GM21447 (cell line): ENCODE results near the gene OGA.

Source experiments
- ATAC-seq: cut with Tn5 transposase; IDR thresholded peaks from one replicate; pipeline ENCODE4 v1.9.1; 2021; ENCODE audit not compliant: unreplicated experiment

The OGA gene

DNA sequence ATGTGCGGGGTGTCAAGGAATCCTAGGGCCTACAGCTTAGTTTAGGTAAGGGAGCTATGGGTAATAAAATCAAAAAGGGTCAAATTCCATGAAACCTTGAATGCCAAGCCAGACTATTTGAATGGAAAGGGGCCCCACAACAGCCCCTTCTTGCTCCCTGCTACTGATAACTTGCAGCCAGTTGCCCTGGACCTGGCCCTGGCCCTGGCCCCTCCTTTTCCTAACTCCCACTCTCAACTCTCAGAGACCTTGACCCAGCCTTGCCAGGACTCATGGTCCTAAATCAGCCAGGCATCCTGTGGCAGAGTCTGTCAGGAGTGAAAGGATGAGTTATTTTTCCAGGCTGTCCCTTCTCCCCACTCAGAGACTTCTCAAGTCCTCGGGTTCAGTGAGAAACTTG lies 19.5 kb upstream of the OGA start:
- ATAC-seq, result no peak

DNA sequence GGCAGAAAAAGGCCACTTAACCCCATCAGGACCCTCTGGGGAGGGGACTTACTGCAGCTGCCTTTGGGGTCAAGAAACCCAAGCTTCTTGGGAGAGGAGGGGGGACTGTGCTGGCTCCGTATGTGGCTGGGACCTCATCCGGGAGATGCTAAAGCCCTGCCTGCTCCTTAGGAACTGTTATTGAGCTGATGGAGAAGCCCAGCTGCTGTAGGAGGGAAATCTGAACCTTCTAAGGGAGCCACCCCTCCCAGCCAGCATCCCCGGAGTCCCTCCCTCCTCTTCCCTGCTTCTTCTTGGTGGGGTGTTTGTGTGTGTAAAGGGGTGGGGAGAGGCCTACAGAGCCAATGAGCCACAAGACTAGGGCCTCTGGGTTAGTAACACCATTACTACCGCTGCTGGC lies 17.1 kb upstream of the OGA start:
- ATAC-seq, result no peak

DNA sequence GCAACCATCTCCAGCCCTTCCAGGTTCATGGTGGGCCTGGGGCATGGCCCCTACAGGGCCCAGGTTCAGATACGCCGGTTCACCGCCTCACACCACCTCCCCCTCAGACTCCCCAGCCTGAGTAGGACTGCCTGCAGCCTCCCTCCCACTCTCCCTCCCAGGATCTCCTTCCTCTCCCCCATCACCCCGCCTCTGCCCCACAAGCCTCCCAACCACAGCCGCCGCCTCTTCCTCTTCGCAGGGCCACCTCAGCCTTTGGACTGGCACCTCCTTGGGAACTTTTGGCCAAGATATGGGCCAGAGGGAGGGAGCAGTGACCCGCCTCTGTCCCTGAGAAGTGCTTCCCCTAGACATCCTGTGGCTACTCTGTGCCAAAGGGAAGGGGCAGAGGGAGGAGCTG lies 16.1 kb upstream of the OGA start:
- ATAC-seq, result no peak

DNA sequence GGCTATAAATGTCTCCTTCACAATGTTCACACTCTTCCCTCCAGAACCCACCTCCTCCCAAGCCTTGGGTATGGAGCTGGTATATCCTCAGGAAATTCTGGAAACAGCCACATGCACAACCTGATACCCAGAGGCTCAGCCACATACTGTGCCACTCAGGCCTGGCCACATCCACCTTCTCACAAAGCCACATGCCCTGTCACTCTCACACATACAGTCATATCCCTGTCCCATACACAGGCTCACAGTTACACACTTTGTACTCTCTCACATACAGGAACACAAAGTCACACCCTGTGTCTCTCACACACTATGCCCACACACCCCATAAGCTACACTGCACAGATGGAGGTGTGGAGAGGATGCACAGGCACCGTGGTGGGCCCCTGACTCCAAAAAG lies 15.2 kb upstream of the OGA start:
- no peak for ATAC-seq

DNA sequence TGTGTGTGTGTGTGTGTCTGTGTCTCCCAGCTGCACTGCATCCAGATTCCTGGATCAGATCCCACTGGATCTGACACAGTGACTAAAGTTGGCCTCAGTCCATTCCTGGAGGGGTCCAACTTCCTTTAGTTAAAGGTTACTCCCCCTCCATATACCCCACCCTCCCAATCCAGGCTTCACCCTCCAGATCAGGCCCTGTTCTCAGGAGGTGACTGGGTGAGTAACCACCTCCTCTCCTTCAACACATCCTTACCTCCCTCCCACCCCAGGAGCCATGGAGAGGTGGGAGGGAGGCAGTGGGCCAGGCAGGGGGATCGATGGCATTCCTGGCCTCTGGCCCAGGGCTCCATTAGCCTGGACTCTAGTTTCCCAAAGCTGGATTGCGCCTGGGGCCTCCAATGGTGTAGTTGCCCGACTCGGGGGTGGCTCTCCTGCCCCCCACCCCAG lies 14.1 kb upstream of the OGA start:
- ATAC-seq, result no peak

DNA sequence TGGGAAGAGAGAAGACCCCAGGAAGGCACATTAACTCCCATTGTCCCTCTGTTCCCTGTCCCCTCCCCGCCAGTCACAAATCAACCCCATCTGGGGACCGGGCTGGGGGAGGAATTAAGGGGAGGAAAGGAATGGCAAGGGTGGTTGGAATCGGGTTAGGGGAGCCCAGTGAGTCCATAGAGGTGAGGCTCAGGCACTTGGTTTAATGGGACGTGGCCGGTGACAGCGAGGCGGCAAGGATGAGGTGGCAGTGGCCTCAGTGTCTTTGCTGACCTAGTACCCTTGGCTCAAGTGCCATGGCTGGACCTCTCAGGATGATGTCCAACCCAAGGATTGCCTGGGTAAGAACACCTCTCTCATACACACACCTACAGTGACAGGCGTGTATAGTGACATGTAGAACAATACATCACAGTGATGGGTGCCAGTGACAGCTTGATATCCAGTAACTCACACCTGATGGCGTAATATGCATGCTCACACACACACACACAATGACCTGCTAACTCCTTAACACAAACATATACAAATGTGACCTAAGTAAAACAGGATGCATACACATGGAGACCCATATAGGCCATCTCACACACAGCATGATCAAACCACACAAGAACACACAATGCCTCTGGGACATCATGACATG lies 13.0 kb upstream of the OGA start:
- ATAC-seq, result no peak

DNA sequence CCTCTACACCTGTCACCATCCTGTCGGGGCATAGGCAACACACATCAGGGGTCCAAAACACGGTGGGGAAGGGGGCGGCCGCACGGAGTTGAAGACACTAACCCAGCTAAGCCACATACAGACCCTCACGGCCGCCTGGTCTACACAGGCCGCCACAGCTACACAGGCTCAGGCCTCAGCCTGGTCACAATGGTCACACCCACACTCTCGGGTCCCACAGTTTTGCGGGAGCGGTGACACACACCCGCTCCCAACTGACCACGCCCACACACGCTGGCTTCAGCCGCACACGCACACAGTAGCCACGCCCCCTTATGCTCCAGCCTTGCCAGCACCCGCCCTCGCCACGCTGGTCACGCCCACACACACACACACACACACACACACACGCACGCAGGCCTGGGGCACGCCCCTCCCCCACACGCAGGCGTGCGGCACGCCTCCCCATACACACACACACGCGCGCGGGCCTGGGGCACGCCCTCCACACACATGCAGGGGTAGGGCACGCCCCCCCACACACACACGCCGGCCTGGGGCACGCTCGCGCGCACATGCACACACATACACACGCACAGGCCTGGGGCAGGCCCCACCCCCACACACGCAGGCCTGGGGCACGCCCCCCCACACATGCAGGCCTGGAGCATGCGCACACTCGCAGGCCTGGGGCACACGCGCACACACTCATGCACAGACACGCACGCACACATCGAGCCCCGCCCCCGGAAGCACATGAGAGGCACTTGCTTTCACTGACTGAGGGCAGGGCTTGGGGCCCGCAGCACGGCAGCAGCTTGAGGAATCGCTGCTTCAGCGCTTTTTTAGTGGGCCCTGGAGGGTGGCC lies 12.3 kb upstream of the OGA start:
- peak; percentile 64 for ATAC-seq

DNA sequence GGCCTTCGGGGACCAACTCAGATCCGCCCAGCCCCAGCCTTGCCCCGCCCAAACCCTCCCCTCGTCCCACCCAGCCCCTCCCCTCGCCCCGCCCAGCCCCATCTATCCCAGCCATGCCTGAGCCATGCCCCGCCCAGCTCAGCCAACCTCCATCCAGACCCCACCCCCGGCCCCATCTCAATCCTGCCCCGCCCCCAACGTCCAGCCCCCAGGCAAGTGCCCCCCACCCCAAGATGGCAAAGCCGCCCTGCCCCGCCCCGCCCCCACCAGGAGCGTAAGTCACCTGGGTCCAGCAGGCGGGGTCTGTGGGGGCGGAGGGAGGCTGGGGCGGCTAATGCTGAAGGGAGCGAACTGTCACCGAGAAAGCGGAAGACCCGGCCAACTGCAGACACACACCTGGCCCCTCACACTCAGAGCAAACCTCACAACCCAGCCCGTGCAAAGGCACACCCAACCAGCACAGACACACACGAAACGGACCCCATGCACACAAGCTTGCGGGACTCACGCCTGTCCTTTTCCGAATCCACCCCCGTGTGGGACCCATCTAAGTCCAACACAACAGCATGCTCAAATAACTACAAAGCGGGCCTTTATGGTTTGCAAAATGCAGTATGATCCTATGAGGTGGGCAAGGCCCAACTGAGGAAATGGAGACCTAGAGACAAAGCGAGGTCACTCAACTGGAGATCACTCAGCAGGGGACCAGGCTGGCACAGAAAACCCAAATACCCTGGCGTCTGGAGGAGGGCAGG lies 11.5 kb upstream of the OGA start:
- peak; percentile 35 for ATAC-seq

DNA sequence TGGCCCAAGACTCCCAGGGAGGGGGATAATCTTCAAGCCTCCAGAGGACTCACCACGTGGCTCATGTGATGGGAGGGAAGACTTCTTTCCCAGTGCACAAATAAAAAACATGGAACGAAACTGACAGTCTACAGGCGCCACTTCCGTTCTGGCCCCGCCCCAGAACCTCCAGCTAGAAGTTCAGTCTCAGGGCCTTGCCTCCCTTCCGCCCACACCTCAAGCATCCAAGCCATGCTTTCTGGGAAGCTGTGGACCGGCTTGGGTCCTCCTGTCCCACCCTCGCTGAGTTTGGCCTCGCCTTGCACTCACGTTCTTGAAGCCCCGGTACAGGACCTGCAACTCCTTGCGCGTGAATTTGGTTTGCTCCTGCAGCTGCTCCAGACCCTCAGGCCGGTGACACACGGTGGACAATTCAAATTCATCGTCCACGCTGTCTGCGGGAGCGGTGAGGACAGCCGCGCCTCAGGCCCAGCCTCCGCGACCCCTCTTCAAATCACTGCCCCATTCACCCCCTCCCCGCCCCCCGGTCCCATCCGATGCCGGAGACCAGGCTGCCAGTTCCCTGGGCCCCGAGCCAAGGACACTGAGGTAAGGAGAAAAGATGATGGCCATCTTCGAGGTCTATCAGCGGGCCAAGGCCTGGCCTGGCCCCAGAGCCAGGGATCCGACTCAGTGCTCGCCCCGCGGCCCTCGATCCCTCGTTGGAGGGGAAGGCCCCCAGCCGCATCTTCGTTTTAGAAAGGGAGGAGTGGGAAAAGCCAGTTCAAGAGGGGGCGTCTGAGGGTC lies 10.7 kb upstream of the OGA start:
- ATAC-seq, result no peak

DNA sequence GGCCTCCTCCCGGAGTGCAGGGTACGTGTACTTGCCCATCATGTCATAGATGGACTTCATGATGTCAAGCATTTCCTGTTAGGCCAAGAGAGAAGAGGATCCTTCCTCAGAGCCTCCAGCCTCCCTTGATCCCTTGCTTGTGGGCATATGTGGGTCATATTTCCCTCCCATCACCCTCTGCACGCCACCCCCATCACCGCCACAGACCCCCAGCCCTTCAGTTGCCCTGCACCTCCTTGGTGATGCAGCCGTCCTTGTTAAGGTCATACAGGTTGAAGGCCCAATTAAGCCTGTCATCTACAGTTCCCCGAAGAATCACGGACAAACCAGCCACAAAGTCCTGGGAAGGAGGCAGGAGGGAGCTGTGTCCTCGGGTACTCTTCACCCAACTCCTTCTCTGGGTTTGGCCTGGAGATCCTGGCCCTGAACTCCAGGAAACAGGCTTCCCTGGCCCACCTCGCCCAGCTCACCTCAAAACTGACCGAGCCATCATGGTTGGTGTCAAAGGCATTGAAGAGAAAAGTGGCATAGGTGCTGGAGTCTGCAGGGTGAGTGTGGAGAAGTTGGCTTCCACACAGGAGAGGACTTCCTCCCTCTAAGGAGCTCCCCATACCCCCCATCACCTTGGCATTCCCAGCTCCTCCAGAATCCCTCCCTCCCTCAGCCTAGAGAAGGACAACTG lies 9.8 kb upstream of the OGA start:
- no peak for ATAC-seq

DNA sequence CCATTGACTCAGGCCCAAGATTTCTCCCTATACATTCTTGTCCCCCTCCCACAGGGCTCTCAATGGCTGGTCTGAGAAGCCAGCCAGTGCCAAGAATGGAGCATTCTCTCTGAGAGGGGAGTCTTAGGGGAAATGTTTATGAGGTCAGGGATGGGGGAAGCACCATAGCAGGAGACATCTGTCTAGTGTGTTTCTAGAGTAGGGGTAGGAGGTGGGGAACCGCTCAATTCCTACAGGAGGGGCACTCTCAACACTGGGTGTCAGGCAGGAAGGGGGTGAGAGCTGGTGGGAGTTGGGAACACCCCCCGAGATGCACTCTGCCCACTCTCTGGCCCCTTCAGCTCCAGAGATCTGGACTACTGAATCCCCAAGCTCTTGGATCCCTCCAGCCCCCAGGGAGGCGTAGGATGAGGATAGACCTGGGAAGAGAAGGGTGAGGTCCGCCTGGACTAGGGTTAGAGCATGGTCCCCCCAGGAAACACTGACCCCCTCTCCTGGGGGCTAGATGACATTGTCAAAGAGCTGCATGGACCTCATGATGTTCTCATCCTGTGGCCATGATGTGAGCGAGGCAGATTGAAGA lies 8.7 kb upstream of the OGA start:
- ATAC-seq, result no peak

DNA sequence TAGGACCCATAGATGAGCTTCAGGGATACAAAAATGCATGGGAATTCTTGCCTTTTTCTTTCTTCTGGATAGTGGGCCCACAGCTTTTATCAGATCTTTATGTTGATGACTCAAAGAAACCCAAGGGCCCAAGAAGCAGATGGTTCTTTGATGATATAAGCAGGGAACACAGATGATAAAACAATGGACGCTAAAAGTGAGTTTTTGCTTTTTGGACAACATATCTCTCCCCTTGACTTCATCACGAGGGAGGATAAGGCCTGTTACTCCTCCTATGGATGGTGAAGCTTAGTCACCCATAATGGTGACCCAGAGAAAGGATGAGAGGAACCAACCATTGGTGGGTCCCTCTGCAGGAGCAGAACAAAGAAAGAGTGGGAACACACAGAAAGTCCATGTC lies 6.5 kb upstream of the OGA start:
- ATAC-seq, result no peak

DNA sequence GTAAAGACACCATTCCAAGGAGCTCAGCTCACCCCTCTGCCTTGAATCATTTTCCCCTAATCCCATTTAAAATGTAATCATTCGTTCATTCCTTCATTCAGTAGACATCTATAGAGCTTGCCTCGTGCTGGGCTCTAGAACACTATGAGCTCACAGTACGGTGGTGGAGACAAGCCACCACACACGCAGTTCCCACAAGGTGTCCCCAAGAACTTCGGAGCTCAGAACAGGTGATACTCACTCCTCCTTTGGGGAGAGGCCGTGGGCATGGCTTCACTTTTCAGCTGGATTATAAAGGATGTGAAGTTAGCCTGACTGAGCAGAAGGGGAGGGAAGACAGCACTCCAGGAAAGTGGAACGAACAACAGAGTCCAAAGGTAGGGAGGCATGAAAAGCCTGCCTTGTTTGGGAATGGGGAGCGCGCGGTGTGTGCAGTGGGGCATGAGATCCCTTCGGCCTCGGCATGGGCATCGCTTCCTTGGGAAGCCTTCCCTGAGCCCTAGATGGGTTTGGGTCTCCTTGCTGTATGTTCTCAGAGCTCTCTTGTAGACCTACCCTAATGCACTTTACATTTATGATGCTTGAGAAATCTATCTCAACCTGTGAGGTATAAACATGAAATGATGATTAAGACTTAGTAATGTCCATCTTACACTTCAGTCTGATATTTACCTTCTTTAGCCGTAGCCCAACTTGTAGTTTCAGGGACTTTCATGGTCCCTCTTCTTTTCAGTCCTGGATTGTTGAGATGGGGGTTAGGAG lies 809 bp upstream of the OGA start:
- peak; percentile 15 for ATAC-seq

DNA sequence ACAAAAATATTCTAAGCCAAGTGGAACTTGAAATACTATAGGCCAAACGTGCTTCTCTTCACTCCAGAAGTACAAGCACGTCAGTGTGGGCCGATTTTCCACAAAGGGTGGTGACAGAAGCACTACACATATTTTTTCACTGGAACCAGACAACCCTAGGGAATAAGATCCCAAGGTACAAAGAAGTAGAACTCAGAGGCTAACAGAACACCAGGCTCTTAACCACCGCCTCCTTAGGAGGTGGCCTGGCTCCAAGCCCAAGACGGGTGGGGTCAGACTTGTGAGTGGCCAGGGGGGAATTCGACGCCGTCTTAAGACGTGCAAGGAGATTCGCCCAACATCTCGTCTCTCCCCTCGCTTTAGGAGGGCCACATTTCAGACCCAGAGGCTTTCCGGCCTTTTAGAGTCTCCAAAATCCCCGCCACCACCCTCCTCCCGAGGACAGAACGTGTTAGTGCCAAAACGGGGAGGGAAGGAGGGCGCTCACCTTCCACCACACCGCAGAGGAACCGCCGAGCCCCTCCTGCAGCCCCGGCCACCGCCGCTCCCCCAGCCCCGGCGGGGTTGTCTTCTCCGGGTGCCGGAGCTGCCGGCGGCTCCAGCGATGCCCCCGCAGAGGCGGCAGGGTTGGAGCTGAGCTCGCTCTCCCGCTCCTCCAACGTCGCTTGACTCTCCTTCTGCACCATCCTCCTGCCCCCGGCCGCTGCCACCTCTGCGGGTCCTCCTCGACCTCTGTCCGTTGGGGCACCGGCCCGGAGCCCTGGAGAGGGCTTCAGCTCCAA lies 716 bp downstream of the OGA start:
- no peak for ATAC-seq

DNA sequence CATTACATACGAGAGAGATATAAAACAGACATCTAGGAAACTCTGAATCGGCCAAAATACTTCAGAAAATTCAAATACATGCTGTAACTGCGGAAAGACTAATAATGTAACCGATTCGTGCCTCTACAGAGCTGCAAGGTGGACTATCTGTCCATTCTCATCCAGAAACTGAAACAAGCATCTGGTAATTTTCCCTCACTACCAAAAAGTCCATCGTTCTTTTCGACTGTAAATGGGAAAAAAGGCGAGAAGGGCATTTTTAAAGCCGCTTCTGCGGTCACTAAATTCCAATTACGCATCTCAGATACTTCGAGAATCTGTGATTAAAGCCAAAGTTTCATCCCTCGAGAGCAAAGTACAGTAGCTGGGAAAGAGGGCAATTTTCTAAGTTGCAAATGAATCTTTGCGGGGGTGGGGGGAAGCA lies 1.3 kb downstream of the OGA start:
- ATAC-seq, result no peak

DNA sequence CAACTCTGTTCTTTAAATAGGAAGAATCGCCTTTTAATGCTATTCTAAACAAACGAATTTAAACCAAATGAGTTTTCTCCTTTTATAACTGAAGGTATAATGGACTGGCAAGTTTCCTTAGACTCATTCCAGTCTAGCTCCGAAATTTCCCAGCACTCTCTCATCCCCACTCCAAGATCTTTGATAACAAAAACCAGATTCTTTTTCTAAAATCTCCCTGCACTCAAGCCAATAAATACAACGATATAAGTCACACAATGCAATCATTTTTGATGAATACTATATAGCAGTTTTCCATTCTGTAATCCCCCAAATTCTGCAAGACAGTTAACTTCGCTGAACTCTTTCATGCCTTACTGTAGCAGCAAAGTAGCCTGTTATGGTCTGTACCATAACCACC lies 1.9 kb downstream of the OGA start:
- ATAC-seq, result no peak

DNA sequence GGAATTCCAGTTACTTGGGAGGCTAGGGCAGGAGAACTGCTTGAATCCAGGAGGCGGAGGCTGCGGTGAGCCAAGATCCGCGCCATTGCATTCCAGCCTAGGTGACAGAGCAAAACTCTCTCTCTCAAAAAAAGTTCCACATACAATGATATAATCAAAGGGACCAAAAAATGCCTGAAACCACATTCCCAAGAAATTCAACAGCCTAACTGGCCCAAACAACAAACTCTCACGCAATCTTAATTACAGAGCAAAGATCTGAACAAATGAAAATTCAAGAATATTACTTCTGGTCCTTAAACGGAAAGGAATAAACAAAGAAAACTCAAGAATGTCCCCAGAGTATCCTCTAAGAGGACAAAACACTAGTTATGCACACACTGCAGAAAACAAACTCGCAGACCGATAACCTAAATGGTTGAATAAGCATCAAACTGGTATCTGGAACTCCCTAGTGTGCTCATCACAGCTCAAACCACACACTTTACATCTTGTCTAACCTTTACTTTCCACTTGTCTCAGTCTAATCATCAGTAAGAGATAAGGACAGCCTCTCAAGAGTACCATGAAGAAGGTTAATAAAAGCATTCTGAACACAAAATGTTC lies 3.7 kb downstream of the OGA start:
- ATAC-seq, result peak; percentile 23

DNA sequence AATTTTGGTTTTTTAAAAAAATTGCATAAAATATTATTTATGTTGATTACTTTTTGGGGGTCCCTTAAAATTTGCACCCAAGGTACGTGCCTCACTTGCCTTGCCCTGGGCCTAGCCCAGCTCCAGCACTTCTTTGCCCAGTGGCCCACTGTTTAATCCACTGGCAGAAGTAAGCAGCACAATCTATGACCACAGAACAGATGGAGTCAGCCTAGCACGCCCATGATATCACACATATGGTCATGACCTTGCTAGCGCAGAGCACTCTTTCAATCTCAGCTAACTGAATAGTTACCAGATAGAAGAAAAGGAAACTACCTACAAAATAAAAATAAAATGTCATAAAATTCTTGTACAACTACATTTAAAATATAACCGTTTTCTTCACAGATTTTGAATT lies 5.6 kb downstream of the OGA start:
- ATAC-seq, result no peak
